HG03097 (cell line): ENCODE data around the gene ANKRD52.

Source experiments
- ATAC-seq: cut with Tn5 transposase; IDR thresholded peaks from one replicate; pipeline ENCODE4 v1.9.1; 2021; ENCODE audit not compliant: unreplicated experiment, low FRiP score

Gene ANKRD52

DNA sequence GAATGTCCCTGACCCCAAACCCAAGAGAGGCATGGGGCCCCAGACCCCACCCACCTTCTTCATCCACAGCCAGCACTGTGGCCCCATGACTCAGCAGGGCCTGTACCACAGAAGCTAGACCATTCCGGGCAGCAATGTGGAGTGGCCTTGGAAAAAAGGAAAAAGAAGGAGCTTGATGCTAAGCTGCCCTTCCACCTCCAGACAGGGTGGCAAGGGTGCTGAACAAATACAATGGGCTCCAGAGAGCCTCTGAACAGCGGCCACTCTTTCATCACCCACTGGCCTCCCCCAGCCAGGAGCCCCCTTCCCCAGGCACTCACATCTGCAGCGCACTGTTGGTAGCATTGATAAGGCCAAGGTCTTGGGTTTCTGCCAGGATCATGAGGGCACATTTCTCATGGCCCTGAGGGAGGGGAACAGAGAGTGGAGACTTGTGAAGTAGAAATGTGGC lies 14.4 kb downstream of the ANKRD52 start:
- no peak for ATAC-seq

DNA sequence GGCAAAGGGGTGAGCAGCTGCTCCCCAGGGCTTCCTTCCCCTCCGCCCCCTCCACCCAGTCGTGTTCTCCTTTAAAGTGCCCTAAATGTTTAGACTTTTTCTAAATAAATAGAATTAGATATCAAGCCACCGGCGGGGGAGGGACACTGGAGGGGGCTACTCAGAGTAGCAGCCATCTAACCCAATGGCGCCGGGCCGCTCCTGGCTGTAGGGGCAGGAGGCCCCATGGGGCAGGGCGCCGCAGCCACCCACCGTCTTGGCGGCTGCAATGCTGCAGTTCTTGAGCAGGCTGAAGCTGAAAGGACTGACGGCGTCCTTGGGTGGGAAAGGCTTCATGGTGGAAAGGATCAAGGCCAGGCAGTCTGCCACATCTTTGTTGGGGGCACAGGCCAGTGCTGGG lies 15.2 kb downstream of the ANKRD52 start:
- ATAC-seq: no peak

DNA sequence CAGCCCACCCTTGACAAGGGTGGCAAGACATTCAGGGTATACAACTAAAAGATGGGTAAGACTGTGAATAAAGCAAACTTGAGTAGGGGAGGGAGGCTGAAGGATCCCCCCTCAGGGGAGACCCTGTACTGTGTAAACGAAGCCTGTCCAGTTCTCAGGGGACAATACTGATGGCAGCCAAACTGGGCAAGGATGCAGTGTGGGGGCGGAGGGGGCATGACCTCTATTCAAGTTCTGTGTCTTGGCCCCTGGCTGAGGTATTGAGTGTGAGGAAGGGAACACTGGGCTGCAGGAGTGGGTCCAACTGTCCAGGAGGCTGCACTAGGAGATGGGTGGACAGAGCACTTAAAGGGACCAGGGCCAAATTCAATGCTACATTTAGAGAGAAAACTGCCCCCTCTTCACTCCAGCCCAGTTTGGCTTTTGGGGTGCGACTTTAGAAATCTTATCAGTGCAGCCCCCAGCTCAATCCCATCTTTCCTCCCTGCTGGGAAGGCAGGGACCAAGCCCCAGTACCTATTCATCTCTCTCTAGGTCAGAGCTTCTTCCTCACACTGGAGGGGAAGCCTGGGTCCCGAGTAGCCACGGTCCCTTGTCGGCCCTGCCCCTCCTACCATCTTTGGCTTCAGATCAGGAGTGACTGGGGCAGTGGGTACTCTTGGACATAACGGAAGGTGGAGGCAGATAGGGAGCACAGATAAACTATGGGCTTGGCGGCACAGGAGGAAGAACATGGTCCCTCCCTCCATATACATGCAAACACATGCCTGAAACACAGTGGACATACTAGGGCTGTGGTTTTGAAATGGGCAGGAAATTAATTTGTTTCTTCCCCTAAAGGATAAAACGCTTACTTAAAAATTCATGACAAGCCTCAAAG lies 16.5 kb downstream of the ANKRD52 start:
- no peak for ATAC-seq

DNA sequence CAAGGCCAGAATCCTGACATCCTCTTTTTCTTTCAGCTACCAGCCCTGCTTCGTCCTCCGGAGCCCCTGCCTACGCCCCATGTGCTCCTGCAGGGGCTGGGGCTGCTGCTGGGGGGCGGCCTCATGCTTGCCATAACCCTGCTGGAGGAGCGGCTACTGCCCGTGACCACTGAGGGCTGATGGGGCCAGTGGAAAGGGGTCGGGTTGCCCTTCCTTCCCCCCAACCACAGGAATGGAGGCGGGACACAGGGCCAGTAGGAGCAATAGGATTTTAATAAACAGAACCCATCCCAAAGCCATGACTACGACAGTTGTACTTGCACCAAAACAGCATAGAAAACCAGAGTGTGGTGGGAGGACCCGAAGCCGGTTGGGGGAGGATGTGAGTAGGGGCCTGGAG lies 20.6 kb downstream of the ANKRD52 start:
- no peak for ATAC-seq

DNA sequence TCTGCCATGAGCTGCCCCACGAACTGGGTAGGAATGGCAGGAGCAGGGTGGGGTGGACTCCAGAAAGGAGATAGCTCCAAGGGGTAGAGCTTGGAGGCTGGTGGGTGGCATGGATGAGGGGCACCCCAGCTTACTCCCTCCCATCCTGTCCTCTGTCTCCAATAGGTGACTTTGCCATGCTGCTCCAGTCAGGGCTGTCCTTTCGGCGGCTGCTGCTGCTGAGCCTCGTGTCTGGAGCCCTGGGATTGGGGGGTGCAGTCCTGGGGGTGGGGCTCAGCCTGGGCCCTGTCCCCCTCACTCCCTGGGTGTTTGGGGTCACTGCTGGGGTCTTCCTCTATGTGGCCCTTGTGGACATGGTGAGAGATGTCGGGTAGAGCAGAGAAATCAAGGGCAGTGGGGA lies 21.2 kb downstream of the ANKRD52 start:
- no peak for ATAC-seq

DNA sequence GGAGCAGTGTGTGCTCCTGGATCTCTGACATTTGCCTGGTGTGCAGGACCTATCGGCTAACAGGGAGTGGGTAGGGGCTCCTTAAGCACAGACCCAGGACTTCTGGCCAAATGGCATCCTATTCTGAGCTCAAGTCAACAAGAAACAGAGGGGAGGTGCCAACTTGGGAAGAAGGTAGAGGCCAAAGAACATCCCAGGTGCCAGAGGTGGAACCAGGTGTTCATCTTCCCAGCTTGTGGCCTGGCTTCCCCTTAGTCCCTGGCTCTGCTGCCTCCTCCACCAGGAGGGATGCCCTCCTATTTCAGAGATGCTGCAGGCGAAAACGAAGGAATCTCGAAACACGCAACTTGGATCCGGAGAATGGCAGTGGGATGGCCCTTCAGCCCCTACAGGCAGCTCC lies 22.1 kb downstream of the ANKRD52 start:
- no peak for ATAC-seq

DNA sequence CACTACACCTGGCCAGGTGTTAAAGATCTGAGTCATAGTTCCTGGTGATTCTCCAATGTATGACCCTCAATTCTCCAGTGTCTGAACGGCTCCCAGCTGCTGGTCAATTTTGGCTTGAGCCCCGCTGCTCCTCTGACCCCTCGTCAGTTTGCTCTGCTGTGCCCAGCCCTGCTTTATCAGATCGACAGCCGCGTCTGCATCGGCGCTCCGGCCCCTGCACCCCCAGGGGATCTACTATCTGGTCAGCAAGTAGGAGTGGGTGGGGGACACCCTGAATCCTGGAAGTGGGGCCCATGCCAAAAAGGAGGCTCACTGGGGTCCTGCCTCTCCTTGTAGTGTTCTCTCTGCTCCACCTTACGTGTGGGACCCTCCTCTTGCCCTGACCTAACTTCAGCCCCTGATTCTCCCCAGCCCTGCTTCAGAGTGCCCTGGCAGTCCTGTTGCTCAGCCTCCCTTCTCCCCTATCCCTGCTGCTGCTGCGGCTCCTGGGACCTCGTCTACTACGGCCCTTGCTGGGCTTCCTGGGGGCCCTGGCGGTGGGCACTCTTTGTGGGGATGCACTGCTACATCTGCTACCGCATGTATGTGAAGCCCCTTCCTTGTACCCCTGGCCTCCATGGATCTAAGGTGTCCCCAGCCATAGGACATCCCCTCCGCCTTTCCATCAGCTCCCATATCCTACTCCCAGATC lies 23.3 kb downstream of the ANKRD52 start:
- ATAC-seq: no peak

DNA sequence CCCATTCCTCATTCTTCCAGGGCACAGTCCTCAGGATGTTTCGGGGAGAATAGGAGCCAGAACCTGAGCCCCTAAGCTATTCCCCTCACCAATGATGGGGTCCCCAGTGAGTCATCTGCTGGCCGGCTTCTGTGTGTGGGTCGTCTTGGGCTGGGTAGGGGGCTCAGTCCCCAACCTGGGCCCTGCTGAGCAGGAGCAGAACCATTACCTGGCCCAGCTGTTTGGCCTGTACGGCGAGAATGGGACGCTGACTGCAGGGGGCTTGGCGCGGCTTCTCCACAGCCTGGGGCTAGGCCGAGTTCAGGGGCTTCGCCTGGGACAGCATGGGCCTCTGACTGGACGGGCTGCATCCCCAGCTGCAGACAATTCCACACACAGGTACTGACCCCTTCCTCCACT lies 27.0 kb downstream of the ANKRD52 start:
- no peak for ATAC-seq

DNA sequence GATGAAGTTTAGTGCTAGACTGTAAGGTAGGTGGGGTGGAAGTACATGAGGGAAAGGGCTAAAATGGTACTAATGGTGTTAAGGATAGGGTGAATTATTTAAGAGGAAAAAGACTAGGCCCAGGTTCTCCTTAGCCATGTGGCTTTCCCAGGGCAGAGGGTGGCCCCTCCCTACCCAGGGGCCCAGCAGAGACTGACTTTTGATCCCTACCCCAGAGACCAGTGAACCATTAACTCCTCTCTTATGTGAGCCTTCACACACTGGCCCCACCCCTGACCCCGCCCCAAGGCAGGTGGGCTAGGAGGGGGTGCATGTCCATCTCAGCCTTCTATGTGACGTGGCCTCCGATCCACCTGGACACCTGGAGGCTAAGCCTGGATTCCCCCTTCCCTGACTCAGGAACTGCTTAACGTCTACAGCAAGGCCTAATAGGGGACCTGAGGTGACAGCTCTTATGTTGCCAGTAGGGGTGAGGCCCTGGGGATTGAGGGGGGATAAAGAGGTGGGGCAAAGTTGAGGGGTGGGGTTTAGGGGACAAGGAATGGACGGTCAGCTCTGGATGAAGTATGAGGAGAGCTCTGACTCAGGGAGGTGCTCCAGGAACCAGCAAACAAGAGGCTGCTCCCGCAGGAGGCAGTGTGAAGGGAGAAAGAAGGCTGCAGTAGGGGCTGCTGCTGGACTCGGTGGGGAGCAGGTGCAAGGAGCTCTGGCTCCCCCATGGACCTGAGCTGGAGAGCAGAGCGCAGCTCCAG lies 27.6 kb downstream of the ANKRD52 start:
- ATAC-seq: no peak

DNA sequence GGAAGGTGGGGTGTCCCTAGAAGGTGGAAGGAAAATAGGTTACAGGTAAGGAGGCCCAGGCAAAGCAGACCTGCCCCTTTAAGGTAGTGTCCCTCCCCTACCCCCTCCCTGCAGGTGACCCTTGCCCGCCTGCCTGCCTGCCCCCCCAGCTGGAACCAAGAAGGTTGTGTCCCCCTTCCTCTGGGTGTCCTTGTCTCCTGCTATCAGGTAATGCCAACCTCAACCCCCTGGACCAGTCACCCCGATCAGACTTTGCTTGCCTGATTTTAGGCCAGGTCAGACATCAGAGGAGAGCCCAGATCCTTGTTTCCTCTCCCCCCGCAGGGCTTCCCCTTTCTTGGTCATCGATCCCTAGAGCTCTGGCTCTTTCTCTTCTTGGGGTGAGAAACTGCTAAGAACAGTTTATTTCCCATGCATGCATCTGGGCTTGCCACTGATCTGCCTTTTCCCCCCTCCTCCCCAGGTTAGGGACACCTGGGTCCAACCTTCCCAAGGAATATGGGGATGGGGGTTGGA lies 28.2 kb downstream of the ANKRD52 start, which contains the start of gene SLC39A5:
SLC39A5 (plus strand) TSS at position 136 of the 516 bp plus-strand sequence. CDS start 1,224 bp downstream, outside the sequence.
- no peak for ATAC-seq

DNA sequence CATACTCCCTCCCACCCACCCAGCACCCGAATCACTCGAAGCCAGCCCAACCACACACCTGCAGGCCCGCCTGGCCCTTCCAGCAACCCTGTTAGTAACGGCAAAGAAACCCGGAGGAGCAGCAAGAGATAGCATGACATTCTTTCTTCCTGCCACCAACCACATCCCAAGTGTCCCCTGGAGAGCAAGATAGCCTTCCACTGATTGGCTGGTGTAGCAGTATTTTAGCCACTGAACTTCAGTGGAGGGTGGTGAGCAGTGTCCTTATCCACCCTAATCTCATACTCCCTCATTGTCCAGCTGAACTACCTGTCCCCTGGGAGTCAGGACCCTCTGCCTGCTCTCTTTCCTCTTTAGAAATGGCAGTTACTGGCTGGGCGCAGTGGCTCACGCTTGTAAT lies 29.1 kb downstream of the ANKRD52 start:
- ATAC-seq: no peak

DNA sequence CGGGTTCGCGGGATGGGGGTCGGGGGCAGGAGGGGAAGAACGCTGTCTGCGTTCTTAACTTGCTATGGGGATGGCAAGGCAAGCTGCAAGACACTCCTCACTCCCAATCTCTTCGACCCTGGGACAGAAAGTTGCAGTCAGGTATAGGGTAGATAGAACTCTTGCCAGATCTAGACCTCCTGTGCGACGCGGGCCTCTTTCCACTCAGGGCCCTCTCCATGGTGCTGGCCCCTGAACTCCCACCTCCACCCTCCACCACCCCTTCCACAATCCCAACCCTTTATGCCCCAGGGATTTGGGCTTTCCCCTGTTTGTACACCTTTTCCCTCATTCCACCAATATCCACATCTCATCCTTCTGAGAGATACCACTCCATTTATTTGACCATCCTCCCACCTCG lies 33.2 kb downstream of the ANKRD52 start:
- ATAC-seq: no peak

DNA sequence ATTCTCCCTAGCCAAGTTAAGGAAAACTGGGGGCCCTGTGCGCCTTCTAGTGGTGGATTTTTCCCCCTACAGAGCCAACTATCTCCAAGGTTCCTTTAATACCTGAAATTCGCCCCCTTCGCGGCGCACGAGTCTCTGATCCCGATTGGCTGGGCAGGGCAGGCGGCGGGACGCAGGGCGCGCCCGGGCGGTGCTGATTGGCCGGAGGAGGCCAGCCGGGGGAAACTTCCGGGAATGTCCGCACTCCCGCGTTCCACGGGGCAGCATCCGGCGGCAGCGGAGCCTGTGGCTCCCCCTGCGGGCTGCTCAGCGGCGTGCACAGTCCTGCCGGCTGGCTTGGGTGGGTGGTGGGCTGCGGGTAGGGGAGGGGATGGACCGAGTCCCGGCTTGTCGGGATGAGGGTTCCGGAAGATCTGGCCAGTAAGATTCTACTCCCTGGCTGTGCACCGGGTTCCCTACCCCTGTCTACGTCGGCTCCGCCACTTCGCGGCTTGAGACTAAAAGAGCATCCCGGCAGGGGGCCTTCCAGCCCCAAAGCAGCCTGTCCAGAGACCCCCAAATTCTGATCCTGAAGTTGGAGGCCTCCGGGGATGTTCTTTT lies 34.0 kb downstream of the ANKRD52 start, which contains the start of gene NABP2:
NABP2 (plus strand) TSS at position 241 of the 600 bp plus-strand sequence. CDS start 515 bp downstream, outside the sequence.
- peak; percentile 64 for ATAC-seq

DNA sequence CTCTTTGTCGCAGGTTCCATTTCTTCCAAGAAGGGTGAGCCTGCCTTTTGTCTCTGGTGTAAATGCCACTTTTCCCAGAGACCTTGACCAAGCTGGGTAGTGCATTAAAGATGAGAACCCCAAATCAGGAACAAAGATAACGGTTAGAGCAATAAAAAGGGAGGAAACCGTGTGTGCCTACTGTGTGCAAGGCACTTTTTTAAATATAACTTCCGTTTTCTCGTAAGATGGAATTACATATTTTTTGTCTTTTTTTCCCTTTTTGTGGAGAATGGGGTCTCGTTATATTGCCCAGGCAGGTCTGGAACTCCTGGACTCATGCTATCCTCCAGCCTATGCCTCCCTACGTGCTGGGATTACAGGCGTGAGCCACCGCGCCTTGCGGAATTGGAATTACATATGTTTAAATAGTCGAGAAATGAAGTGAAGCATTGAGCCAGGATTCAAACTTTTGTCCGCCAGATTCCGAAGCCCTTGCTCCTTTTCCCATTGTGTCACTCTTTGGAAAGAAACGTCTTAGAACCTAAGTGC lies 34.5 kb downstream of the ANKRD52 start:
- no peak for ATAC-seq

DNA sequence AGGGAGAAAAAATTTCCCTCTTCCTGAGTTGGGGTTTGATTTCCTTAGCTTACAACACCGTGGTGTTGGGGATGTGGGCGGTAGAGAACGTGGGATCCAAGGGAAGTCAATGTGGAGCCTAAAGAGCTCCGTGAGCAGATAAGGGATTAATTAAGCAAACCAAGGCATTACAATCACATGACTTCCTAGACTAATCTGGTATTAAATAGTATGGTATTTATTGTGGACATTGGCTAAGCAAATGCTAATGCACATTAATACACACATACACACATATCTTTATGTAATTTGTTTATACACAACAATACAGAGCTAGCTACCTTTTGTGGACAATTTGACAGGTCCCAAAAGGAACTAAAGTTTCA lies 35.7 kb downstream of the ANKRD52 start:
- no peak for ATAC-seq

DNA sequence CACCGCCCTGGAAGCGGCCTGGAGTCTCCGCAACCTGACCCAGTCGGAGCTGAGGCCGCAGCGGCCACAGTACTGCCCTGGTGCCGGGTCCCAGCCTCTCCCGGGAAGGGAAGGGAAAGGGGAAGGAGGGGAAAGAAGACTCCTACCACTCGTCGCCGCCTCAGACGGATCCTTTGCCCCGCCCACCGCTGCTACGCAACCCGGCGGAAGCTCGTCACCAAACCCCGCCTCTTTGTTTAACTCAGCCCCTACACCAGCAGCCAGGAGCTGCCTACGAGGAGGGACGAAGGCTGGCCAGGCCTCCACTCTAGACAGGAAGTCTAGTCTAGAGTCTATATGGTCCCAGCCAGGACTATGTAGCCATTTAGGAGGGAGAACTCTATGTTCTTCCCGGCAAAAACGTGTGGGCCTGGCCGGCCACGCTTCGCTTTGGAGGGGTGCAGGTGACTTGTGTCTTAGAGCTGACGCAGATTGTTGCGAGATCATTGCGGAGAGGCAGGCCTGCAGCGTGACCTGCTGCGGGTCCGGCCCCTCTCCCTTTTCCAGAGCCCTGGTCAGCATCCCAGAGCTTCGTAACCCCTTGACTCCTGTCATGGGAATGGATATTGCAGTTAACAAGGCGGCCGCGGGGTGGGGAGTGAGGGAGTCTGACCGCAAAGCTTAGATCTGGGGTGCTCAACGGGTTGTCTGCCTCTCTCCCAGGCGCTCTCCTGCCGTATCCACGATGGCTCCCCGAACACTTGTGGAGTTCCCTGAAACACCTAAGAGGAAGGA lies 36.2 kb downstream of the ANKRD52 start, which contains the start of gene RNF41:
RNF41 (minus strand) TSS at position 166 of the 774 bp plus-strand sequence. CDS start 7,875 bp downstream, outside the sequence.
- peak; percentile 72 for ATAC-seq

DNA sequence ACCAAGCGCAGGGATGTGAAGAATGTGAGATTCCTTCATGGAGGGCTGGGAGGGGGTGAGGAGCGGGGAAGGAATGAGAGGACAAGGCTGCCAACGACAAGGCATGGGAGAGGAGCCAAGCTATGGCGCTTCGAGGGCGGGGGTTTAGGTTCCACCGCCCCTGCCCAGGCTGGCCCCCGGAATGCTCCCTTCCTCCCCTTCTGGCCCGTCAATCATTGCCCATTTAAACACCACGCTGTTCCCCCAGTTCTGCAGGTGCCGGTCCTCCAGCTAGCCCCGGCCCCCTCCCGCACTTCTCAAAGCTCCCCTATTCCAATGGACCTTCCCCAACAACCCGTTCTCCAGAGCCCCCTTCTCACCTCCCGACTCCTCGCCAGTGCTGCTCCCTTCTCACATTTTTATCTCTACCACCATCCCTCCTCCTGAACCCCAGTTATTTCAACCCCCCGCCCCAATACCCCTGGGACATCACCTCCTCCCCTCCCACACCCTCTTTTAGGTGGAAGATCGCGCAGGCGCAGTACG lies 36.9 kb downstream of the ANKRD52 start:
- ATAC-seq: peak; percentile 16

DNA sequence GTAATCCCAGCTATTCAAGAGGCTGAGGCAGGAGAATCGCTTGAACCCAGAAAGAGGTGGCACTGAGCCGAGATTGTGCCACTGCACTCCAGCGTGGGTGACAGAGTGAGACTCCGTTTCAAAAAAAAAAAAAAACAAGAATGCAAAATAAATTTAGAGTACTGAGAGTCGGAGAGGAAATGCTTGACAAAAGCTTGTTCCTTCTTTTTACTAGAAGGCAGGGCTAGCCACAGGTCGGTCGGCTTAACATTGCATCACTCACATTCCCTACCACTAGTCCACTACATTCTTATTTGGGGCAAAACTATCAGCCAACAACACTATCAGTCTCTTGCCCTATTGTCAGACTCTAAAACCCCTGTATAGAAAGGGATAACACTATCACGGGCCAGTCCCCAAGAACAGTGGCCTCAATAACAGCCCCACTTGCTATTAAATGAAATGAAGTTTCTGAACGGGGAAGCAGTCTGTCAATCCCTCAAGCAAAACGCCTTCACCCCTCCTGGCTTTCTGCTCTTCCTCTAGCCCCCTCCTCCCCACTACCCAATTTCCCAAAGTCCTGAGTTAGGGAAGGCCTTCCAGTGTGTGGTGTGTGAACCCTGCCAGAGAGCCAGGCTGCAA lies 37.5 kb downstream of the ANKRD52 start:
- ATAC-seq: no peak

DNA sequence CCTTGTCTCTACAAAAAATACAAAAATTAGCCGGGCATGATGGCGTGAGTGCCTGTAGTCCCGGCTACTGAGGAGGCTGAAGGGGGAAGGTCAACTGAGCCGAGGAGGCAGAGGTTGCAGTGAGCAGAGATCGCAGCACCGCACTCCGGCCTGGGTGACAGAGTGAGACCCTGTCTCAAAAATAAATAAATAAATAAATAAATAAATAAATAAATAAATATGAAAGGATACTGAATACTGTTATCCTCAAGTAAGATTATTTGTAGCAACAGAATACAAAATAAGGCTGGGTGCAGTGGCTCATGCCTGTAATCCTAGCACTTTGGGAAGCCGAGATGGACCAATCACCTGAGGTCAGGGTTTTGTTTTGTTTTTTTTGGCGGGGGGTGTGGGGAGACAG lies 38.3 kb downstream of the ANKRD52 start:
- ATAC-seq: no peak
